HepG2 (cell line): ENCODE data around the gene PHF10. TPM values are rescaled to one million over a fixed set of nuclear protein-coding genes. Genes with fewer than 3 reads are reported as not detected.
A peak's percentile ranks its signal among the peaks of the same experiment; 100 is the strongest.

Experiments
- CHD2 ChIP-seq: IDR thresholded peaks from 2 replicates; pipeline ENCODE4 v1.6.1; 2011; ENCODE audit warnings: low read depth, low read length, improper control_type of control experiment
- FOXA3 ChIP-seq: IDR thresholded peaks from 2 replicates; pipeline ENCODE4 v1.6.1; 2016; ENCODE audit warnings: missing genetic modification reagents, missing compliant biosample characterization
- FOXJ3 ChIP-seq: sonication (generic); formaldehyde crosslinking; IDR thresholded peaks from 2 replicates; pipeline ENCODE4 v1.4.0; 2020; ENCODE audit warnings: missing genetic modification reagents, mild to moderate bottlenecking, borderline replicate concordance
- MBD4 ChIP-seq: IDR thresholded peaks from 2 replicates; pipeline ENCODE4 v1.6.1; 2012; ENCODE audit warnings: low read length, inconsistent platforms, borderline replicate concordance
- NFRKB ChIP-seq: fragments of 450-650 bp; IDR thresholded peaks from 2 replicates; pipeline ENCODE4 v1.6.1; 2017
- NONO ChIP-seq, 2 experiments: fragments of 450-650 bp in 1 of 2; sonication (generic) in 1 of 2; formaldehyde crosslinking in 1 of 2; IDR thresholded peaks in 1 of 2; conservative IDR thresholded peaks in 1 of 2; 2 replicates each; pipeline versions ENCODE4 v1.6.1 to v1.8.0; 2017 to 2022; ENCODE audit warnings: mild to moderate bottlenecking in 1 of 2, missing genetic modification reagents in 1 of 2, moderate library complexity in 1 of 2
- PHF5A ChIP-seq: IDR thresholded peaks from one replicate; pipeline ENCODE4 v1.6.1; 2018; ENCODE audit warnings: low read depth, missing genetic modification reagents; ENCODE audit not compliant: unreplicated experiment
- RARA ChIP-seq: IDR thresholded peaks from 2 replicates; pipeline ENCODE4 v1.6.1; 2016; ENCODE audit warnings: missing genetic modification reagents, missing compliant biosample characterization
- TFAP4 ChIP-seq: sonication (generic); IDR thresholded peaks from 2 replicates; pipeline ENCODE4 v1.6.1; 2016; ENCODE audit warnings: low read depth, borderline replicate concordance
- THYN1 ChIP-seq: sonication (generic); formaldehyde crosslinking; IDR thresholded peaks from 2 replicates; pipeline ENCODE4 v1.8.1; 2023; ENCODE audit warnings: low read depth, mild to moderate bottlenecking, moderate library complexity, missing genetic modification reagents, borderline replicate concordance
- YY1 ChIP-seq: IDR thresholded peaks from 2 replicates; pipeline ENCODE4 v1.6.1; 2011; ENCODE audit warnings: low read length, low read depth, moderate library complexity, mild to moderate bottlenecking; ENCODE audit not compliant: insufficient read depth, insufficient replicate concordance
- ZBTB38 ChIP-seq: sonication (generic); formaldehyde crosslinking; IDR thresholded peaks from 2 replicates; pipeline ENCODE4 v1.5.1; 2020; ENCODE audit warnings: mild to moderate bottlenecking, missing genetic modification reagents
- ZC3H13 ChIP-seq: sonication (generic); formaldehyde crosslinking; IDR thresholded peaks from 2 replicates; pipeline ENCODE4 v1.8.1; 2023; ENCODE audit warnings: mild to moderate bottlenecking, missing genetic modification reagents, moderate library complexity
- ZNF234 ChIP-seq: sonication (generic); formaldehyde crosslinking; conservative IDR thresholded peaks from 2 replicates; pipeline ENCODE4 v1.5.1; 2020; ENCODE audit warnings: mild to moderate bottlenecking, missing genetic modification reagents
- ZNF713 ChIP-seq: sonication (generic); formaldehyde crosslinking; IDR thresholded peaks from 2 replicates; pipeline ENCODE4 v1.4.0; 2020; ENCODE audit warnings: mild to moderate bottlenecking, missing genetic modification reagents
- ZNF766 ChIP-seq: sonication (generic); formaldehyde crosslinking; IDR thresholded peaks from 2 replicates; pipeline ENCODE4 v1.5.0; 2020; ENCODE audit warnings: missing genetic modification reagents, borderline replicate concordance
- ZNF773 ChIP-seq: sonication (generic); formaldehyde crosslinking; IDR thresholded peaks from 2 replicates; pipeline ENCODE4 v1.4.0; 2020; ENCODE audit warnings: missing genetic modification reagents, borderline replicate concordance
- ZSCAN9 ChIP-seq: IDR thresholded peaks from 2 replicates; pipeline ENCODE4 v1.6.1; 2016; ENCODE audit warnings: borderline replicate concordance
- polyA plus RNA-seq, 8 experiments: library from polyadenylated mRNA; depleted of rRNA in 3 of 8; stranded (reverse) in 7 of 8; unstranded in 1 of 8; fragments of >200 nt; fragmentation: Illumina TruSeq in 4 of 8; extraction: Trizol in 4 of 8; gene quantifications; 2 replicates each; pipeline versions ENCODE4 v1.2.1 to v1.2.3, GENCODE V29; 2011 to 2016; ENCODE audit warnings: low read depth in 4 of 8, missing spikeins in 1 of 8, mixed read lengths in 1 of 8; ENCODE audit not compliant: insufficient read depth in 1 of 8
- total RNA-seq, 5 experiments: library from RNA; depleted of rRNA; stranded (reverse); fragments of >200 nt; fragmentation: Illumina TruSeq; extraction: Trizol; gene quantifications; 2 replicates each; pipeline ENCODE4 v1.2.3, GENCODE V29; 2016; ENCODE audit warnings: low read depth in 1 of 5
- TF ChIP-seq, protein P1 (sequence below): sonication (generic); formaldehyde crosslinking; IDR thresholded peaks from 2 replicates; pipeline ENCODE4 v1.4.0; 2020; ENCODE audit warnings: mild to moderate bottlenecking, missing genetic modification reagents
- TF ChIP-seq, protein P2 (sequence below): sonication (generic); formaldehyde crosslinking; IDR thresholded peaks from 2 replicates; pipeline ENCODE4 v1.5.1; 2020; ENCODE audit warnings: missing genetic modification reagents, mild to moderate bottlenecking, borderline replicate concordance
- TF ChIP-seq, protein P3 (sequence below): sonication (generic); formaldehyde crosslinking; IDR thresholded peaks from 2 replicates; pipeline ENCODE4 v1.8.0; 2022; ENCODE audit warnings: mild to moderate bottlenecking, missing genetic modification reagents, moderate library complexity

Gene PHF10
- total and polyA plus RNA-seq, 2 of the 13 experiments (the other 11 are each of a cell fraction or from before 2014, with no cell fraction given), result 42.1 to 84.1 TPM

- TF ChIP-seq ZC3H13 (CRISPR knock-in tag) (no peak), ZNF234 (CRISPR knock-in tag) (0 out of 2 replicates have a peak, but pooled peaks have one; percentile 36), PHF5A (no peak), CHD2 (no peak), NONO (IDR thresholded peaks at IDR 0.05) (no peak), NONO (CRISPR knock-in tag; conservative IDR thresholded peaks at IDR 0.05) (no peak), RARA (CRISPR knock-in tag) (peak; percentile 33; the same call in 1 of the 2 replicates), FOXA3 (CRISPR knock-in tag) (no peak), MBD4 (no peak), THYN1 (CRISPR knock-in tag) (no peak), ZBTB38 (CRISPR knock-in tag) (peak; percentile 15; the same call in 1 of the 2 replicates), TFAP4 (no peak), ZSCAN9 (CRISPR knock-in tag) (peak; percentile 36; the same call in 1 of the 2 replicates), NFRKB (no peak), YY1 (peak; percentile 56), ZNF713 (CRISPR knock-in tag) (no peak), FOXJ3 (CRISPR knock-in tag) (0 out of 2 replicates have a peak, but pooled peaks have one; percentile 15), ZNF773 (CRISPR knock-in tag) (0 out of 2 replicates have a peak, but pooled peaks have one; percentile 28), ZNF766 (CRISPR knock-in tag) (0 out of 2 replicates have a peak, but pooled peaks have one; percentile 22)
- TF ChIP-seq, protein P1, sequence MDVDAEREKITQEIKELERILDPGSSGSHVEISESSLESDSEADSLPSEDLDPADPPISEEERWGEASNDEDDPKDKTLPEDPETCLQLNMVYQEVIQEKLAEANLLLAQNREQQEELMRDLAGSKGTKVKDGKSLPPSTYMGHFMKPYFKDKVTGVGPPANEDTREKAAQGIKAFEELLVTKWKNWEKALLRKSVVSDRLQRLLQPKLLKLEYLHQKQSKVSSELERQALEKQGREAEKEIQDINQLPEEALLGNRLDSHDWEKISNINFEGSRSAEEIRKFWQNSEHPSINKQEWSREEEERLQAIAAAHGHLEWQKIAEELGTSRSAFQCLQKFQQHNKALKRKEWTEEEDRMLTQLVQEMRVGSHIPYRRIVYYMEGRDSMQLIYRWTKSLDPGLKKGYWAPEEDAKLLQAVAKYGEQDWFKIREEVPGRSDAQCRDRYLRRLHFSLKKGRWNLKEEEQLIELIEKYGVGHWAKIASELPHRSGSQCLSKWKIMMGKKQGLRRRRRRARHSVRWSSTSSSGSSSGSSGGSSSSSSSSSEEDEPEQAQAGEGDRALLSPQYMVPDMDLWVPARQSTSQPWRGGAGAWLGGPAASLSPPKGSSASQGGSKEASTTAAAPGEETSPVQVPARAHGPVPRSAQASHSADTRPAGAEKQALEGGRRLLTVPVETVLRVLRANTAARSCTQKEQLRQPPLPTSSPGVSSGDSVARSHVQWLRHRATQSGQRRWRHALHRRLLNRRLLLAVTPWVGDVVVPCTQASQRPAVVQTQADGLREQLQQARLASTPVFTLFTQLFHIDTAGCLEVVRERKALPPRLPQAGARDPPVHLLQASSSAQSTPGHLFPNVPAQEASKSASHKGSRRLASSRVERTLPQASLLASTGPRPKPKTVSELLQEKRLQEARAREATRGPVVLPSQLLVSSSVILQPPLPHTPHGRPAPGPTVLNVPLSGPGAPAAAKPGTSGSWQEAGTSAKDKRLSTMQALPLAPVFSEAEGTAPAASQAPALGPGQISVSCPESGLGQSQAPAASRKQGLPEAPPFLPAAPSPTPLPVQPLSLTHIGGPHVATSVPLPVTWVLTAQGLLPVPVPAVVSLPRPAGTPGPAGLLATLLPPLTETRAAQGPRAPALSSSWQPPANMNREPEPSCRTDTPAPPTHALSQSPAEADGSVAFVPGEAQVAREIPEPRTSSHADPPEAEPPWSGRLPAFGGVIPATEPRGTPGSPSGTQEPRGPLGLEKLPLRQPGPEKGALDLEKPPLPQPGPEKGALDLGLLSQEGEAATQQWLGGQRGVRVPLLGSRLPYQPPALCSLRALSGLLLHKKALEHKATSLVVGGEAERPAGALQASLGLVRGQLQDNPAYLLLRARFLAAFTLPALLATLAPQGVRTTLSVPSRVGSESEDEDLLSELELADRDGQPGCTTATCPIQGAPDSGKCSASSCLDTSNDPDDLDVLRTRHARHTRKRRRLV (CRISPR knock-in tag), result 0 out of 2 replicates have a peak, but pooled peaks have one; percentile 45
- TF ChIP-seq, protein P2, sequence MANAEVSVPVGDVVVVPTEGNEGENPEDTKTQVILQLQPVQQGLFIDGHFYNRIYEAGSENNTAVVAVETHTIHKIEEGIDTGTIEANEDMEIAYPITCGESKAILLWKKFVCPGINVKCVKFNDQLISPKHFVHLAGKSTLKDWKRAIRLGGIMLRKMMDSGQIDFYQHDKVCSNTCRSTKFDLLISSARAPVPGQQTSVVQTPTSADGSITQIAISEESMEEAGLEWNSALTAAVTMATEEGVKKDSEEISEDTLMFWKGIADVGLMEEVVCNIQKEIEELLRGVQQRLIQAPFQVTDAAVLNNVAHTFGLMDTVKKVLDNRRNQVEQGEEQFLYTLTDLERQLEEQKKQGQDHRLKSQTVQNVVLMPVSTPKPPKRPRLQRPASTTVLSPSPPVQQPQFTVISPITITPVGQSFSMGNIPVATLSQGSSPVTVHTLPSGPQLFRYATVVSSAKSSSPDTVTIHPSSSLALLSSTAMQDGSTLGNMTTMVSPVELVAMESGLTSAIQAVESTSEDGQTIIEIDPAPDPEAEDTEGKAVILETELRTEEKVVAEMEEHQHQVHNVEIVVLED (CRISPR knock-in tag), result no peak
- TF ChIP-seq, protein P3, sequence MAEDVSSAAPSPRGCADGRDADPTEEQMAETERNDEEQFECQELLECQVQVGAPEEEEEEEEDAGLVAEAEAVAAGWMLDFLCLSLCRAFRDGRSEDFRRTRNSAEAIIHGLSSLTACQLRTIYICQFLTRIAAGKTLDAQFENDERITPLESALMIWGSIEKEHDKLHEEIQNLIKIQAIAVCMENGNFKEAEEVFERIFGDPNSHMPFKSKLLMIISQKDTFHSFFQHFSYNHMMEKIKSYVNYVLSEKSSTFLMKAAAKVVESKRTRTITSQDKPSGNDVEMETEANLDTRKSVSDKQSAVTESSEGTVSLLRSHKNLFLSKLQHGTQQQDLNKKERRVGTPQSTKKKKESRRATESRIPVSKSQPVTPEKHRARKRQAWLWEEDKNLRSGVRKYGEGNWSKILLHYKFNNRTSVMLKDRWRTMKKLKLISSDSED (CRISPR knock-in tag), result no peak
Measured at GRCh38 chr6:169723200-169723909, 945 bp downstream of the PHF10 start (continued).
